Measurements from ENCODE around the gene RFT1.

DNA sequence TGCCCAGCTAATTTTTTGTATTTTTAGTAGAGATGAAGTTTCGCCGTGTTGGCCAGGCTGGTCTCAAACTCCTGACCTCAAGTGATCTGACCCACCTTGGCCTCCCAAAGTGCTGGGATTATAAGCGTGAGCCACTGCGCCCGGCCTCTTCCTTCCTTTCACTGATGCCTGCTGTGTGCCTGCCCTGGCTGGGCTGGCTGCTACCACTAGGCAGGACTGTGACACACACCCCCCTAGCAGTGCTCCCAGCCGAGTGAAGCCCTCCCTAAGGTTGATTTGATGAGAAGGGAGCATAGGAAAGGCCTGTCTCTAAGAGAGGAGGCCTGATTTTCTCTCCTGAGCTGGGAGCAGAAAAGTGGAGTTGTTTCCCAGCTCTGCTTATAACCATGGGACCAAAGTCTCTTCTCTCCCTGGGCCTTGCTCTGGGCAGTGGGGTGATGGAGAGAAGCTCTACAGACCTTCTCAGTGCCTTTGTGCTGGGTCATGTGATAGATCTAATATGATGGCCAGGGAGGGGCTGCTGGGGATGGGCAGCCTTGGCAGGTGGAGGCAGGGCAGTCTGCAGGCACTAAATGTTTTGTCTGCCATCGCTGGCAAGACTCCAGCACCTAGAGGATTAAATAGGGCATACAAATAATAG lies 64.3 kb downstream of the RFT1 start:
- TF ChIP-seq POLR2AphosphoS5 (IDR thresholded peaks at IDR 0.05; ENCODE audit: borderline replicate concordance, low read depth, low read length) (no peak), EZH2 (IDR thresholded peaks at IDR 0.05) (no peak), FOXP2 (optimal IDR thresholded peaks at IDR 0.05; ENCODE audit: control extremely low read depth, extremely low read length, insufficient read depth) (no peak)
